LoVo (cell line): ENCODE measurements around the gene ZC4H2.
"Not testable (repeated sequence)": the region's sequence is repeated elsewhere in the genome, so short reads cannot be mapped to it uniquely, and the experiment has no call there.

ENCODE experiments used
- DNase-seq: peaks from one replicate; pipeline ENCODE4 v3.0.0-alpha.2; 2016; ENCODE audit warnings: low spot score

Gene ZC4H2

GRCh38 chrX:64975989-64976672, at the start of gene ZC4H2:
Gene ZC4H2, minus strand, starts transcription at chrX:64976450. Its CDS starts 73 bp downstream, at chrX:64976377.
- DNase-seq = no peak

- DNase-seq = no peak
Measured at GRCh38 chrX:65017451-65017850, 41.2 kb upstream of the ZC4H2 start.

GRCh38 chrX:65014230-65014629, 38.0 kb upstream of the ZC4H2 start:
- DNase-seq = no peak

- DNase-seq = no peak
Measured at GRCh38 chrX:65009459-65009858, 33.2 kb upstream of the ZC4H2 start.

- not testable (repeated sequence) for DNase-seq
Measured at GRCh38 chrX:65002208-65002607, 26.0 kb upstream of the ZC4H2 start.

GRCh38 chrX:64996805-64997204, 20.6 kb upstream of the ZC4H2 start:
- no peak for DNase-seq

- DNase-seq = no peak
Measured at GRCh38 chrX:64994131-64994798, 18.0 kb upstream of the ZC4H2 start.

- no peak for DNase-seq
Measured at GRCh38 chrX:64977830-64978229, 1.6 kb upstream of the ZC4H2 start.

- DNase-seq = no peak
Measured at GRCh38 chrX:64977051-64977450, 801 bp upstream of the ZC4H2 start.

- no peak for DNase-seq
Measured at GRCh38 chrX:64976673-64977040, 407 bp upstream of the ZC4H2 start.

GRCh38 chrX:64975491-64975890, 759 bp downstream of the ZC4H2 start:
- no peak for DNase-seq

GRCh38 chrX:64925480-64925879, 50.8 kb downstream of the ZC4H2 start:
- DNase-seq = no peak

GRCh38 chrX:64908121-64908520, 68.1 kb downstream of the ZC4H2 start:
- DNase-seq = no peak

GRCh38 chrX:64894454-64895038, 81.7 kb downstream of the ZC4H2 start:
- no peak for DNase-seq

- no peak for DNase-seq
Measured at GRCh38 chrX:64885850-64886249, 90.4 kb downstream of the ZC4H2 start.

GRCh38 chrX:64878709-64879108, 97.5 kb downstream of the ZC4H2 start:
- not testable (repeated sequence) for DNase-seq

- DNase-seq = no peak
Measured at GRCh38 chrX:64867217-64867616, 109.0 kb downstream of the ZC4H2 start.
